Endothelial cell (in vitro differentiated cells): ENCODE measurements around the gene EPB41L1. TPM values are rescaled to one million over a fixed set of nuclear protein-coding genes. Genes with fewer than 3 reads are reported as not detected.

Experiments
- DNase-seq: peaks from one replicate; pipeline ENCODE4 v3.0.0; 2021; ENCODE audit warnings: low spot score
- H3K27ac Mint-ChIP-seq: one replicate; pipeline ENCODE4 v1.8.0; 2021; ENCODE audit warnings: mixed read lengths, inconsistent platforms; ENCODE audit not compliant: unreplicated experiment
- H3K27me3 Mint-ChIP-seq: one replicate; pipeline ENCODE4 v1.8.0; 2021; ENCODE audit warnings: mild to moderate bottlenecking, moderate library complexity, mixed read lengths, inconsistent platforms; ENCODE audit not compliant: unreplicated experiment
- H3K36me3 Mint-ChIP-seq: one replicate; pipeline ENCODE4 v1.8.0; 2021; ENCODE audit warnings: mild to moderate bottlenecking, low read depth, mixed read lengths, inconsistent platforms; ENCODE audit not compliant: unreplicated experiment
- H3K4me1 Mint-ChIP-seq: one replicate; pipeline ENCODE4 v1.8.0; 2021; ENCODE audit warnings: mild to moderate bottlenecking, mixed read lengths, inconsistent platforms; ENCODE audit not compliant: unreplicated experiment
- H3K4me3 Mint-ChIP-seq: one replicate; pipeline ENCODE4 v1.8.0; 2021; ENCODE audit warnings: mild to moderate bottlenecking, mixed read lengths, inconsistent platforms; ENCODE audit not compliant: unreplicated experiment
- H3K9me3 Mint-ChIP-seq: one replicate; pipeline ENCODE4 v1.8.0; 2021; ENCODE audit warnings: mixed read lengths, inconsistent platforms; ENCODE audit not compliant: unreplicated experiment
- CTCF ChIP-seq: fragments of 200-600 bp; sonication (generic); IDR thresholded peaks from one replicate; pipeline ENCODE4 v1.5.0; 2021; ENCODE audit warnings: antibody characterized with exemption; ENCODE audit not compliant: unreplicated experiment
- total RNA-seq: library from RNA; stranded (reverse); fragmentation: NEBNext Ultra II Directional; extraction: Animal tissue kit (Norgen Biotek cat#: 25700); gene quantifications from one replicate; pipeline ENCODE4 v1.2.1, GENCODE V29; 2021; ENCODE audit not compliant: unreplicated experiment

EPB41L1 gene
- total RNA-seq, 1 donor from 2014 or later = 19.3 TPM

GRCh38 chr20:36144336-36144735 is 10.2 kb upstream of the EPB41L1 start:
- Mint-ChIP-seq H3K4me3 (no peak overlapping the region), H3K27me3 (peaks cover 1% of the 10 kb centered on the region), H3K9me3 (no peaks in the 10 kb centered on the region), H3K27ac (peak overlapping the region; percentile 63), H3K36me3 (no peaks in the 10 kb centered on the region), H3K4me1 (peaks cover 32% of the 10 kb centered on the region)
- DNase-seq = no peak
- TF ChIP-seq CTCF = no peak

- TF ChIP-seq CTCF = no peak
- Mint-ChIP-seq H3K4me3 (no peak overlapping the region), H3K27ac (no peak overlapping the region), H3K4me1 (peaks cover 36% of the 10 kb centered on the region), H3K9me3 (no peaks in the 10 kb centered on the region), H3K27me3 (peaks cover 1% of the 10 kb centered on the region), H3K36me3 (no peaks in the 10 kb centered on the region)
- DNase-seq = no peak
Measured at GRCh38 chr20:36145877-36146707, 8.4 kb upstream of the EPB41L1 start.

GRCh38 chr20:36147690-36148089 is 6.8 kb upstream of the EPB41L1 start:
- no peak for TF ChIP-seq CTCF
- H3K4me3 Mint-ChIP-seq = no peak overlapping the region
- peaks cover 41% of the 10 kb centered on the region for H3K4me1 Mint-ChIP-seq
- no peak for DNase-seq
- H3K27ac Mint-ChIP-seq = no peak overlapping the region
- no peaks in the 10 kb centered on the region for H3K9me3 Mint-ChIP-seq
- H3K27me3 Mint-ChIP-seq = peaks cover 1% of the 10 kb centered on the region
- no peaks in the 10 kb centered on the region for H3K36me3 Mint-ChIP-seq

- H3K36me3 Mint-ChIP-seq = peaks cover 3% of the 10 kb centered on the region
- peaks cover 36% of the 10 kb centered on the region for H3K4me1 Mint-ChIP-seq
- peaks cover 4% of the 10 kb centered on the region for H3K27me3 Mint-ChIP-seq
- H3K9me3 Mint-ChIP-seq = no peaks in the 10 kb centered on the region
- H3K4me3 Mint-ChIP-seq = no peak overlapping the region
- no peak for TF ChIP-seq CTCF
- no peak overlapping the region for H3K27ac Mint-ChIP-seq
- DNase-seq = no peak
Measured at GRCh38 chr20:36148439-36148838, 6.1 kb upstream of the EPB41L1 start.

GRCh38 chr20:36149012-36149411 is 5.5 kb upstream of the EPB41L1 start:
- TF ChIP-seq CTCF = no peak
- DNase-seq = no peak
- peaks cover 34% of the 10 kb centered on the region for H3K4me1 Mint-ChIP-seq
- H3K4me3 Mint-ChIP-seq = no peak overlapping the region
- H3K27ac Mint-ChIP-seq = no peak overlapping the region
- H3K9me3 Mint-ChIP-seq = no peaks in the 10 kb centered on the region
- H3K36me3 Mint-ChIP-seq = peaks cover 4% of the 10 kb centered on the region
- H3K27me3 Mint-ChIP-seq = peaks cover 4% of the 10 kb centered on the region
